ENCODE measurements around the gene TMEM167A. TPM values are rescaled to one million over a fixed set of nuclear protein-coding genes. Genes with fewer than 3 reads are reported as not detected.

The TMEM167A gene
- total RNA-seq, 1 experiment from 2014 or later = 108 TPM

- intact Hi-C loops (cut with micrococcal nuclease) = no loop called here
- BruUV-seq (replicated peaks) = no TSS peak
- Histone ChIP-seq H3K79me2 (ENCODE audit: insufficient read depth, low read length) (peaks cover 63% of the 10 kb centered on the region), H3K27ac (ENCODE audit: low read depth, low read length) (no peak overlapping the region), H3K4me2 (ENCODE audit: low read length) (no peak overlapping the region), H3K9ac (ENCODE audit: low read length) (no peak overlapping the region), H3K9me2 (ENCODE audit: insufficient read depth) (no peaks in the 10 kb centered on the region), H3K27me3 (ENCODE audit: insufficient read depth, low read length) (no peaks in the 10 kb centered on the region), H3K4me1 (ENCODE audit: control insufficient read depth in 1 of 2, insufficient read depth in 2 of 2, low read length in 2 of 2) (peaks cover 23 to 28% of the 10 kb centered on the region in 2 experiments), H3K36me3 (ENCODE audit: control insufficient read depth in 1 of 2, insufficient read depth in 2 of 2, low read length in 2 of 2) (no peaks in the 10 kb centered on the region), H3K4me3 (replicated peaks in 1 of 2; ENCODE audit: low read depth in 1 of 2, low read length in 2 of 2) (no peak overlapping the region), H4K20me1 (ENCODE audit: insufficient read depth) (no peaks in the 10 kb centered on the region), H2AFZ (ENCODE audit: low read depth, low read length, poor library complexity, severe bottlenecking) (no peak overlapping the region), H3K9me3 (ENCODE audit: control insufficient read depth in 1 of 2, insufficient read depth in 1 of 2, low read depth in 1 of 2, low read length in 2 of 2) (no peaks in the 10 kb centered on the region)
- ATAC-seq (no peak), DNase-seq (ENCODE audit: low read depth, low spot score) (no peak)
- POLR2A ChIA-PET = no interaction called here
- RAD21 ChIA-PET (ENCODE audit: low non-redundant PET in 1 of 2, low total read pairs in 2 of 2, uncharacterized antibody in 2 of 2, unreplicated experiment in 2 of 2) = no interaction called here
- TF ChIP-seq CBX3 (IDR thresholded peaks at IDR 0.05; ENCODE audit: low read depth) (no peak), ZNF274 (IDR thresholded peaks at IDR 0.05; ENCODE audit: low read depth, low read length) (no peak), JUND (IDR thresholded peaks at IDR 0.05) (no peak), FOSL1 (IDR thresholded peaks at IDR 0.05; ENCODE audit: low read depth) (no peak), ELF1 (IDR thresholded peaks at IDR 0.05; ENCODE audit: borderline replicate concordance, low read depth) (no peak), SP1 (IDR thresholded peaks at IDR 0.05; ENCODE audit: low read depth) (no peak), REST (IDR thresholded peaks at IDR 0.05; ENCODE audit: low read depth) (no peak), ATF3 (IDR thresholded peaks at IDR 0.05) (no peak), MAX (IDR thresholded peaks at IDR 0.05) (no peak), TCF7L2 (IDR thresholded peaks at IDR 0.05; ENCODE audit: borderline replicate concordance, extremely low read depth, insufficient read depth, insufficient read length) (no peak), CEBPB (IDR thresholded peaks at IDR 0.05; ENCODE audit: low read depth) (no peak), SRF (IDR thresholded peaks at IDR 0.05; ENCODE audit: low read depth) (no peak), ZBTB33 (IDR thresholded peaks at IDR 0.05; ENCODE audit: extremely low read depth, insufficient replicate concordance, low read length) (no peak)
- CTCF ChIA-PET = no interaction called here
These were observed 25.3 kb upstream of the TMEM167A start for GRCh38 chr5:83102364-83102980.
